ENCODE results near the gene MARCHF3. TPM values are rescaled to one million over a fixed set of nuclear protein-coding genes. Genes with fewer than 3 reads are reported as not detected.
A peak's percentile ranks its signal among the peaks of the same experiment; 100 is the strongest.

MARCHF3 gene
- total and polyA plus RNA-seq, 2 donors from 2014 or later: 1.5 to 8.0 TPM

DNA sequence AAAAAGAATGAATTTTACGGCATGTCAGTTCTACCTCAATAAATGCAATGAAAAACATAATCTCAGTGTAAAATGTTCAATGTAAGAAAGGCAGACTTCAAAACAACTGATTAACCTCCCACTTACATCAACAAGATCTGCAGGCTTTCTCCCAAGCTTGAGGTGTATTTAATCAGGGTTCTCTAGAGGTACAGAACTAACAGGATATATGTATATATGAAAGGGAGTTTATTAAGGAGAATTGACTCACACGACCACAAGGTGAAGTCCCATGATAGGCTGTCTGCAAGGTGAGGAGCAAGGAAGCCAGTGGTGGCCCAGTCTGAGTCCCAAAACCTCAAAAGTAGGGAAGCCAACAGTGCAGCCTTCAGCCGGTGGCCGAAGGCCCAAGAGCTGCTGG lies 35.9 kb downstream of the MARCHF3 start:
- no peaks in the 10 kb centered on the region for H3K36me3 ChIP-seq (ENCODE audit: control insufficient read depth in 2 of 3, insufficient read depth in 3 of 3, low read length in 3 of 3)
- H3K27ac ChIP-seq (ENCODE audit: low read depth in 2 of 2, low read length in 2 of 2): no peak overlapping the region
- intact Hi-C loops (cut with DNase I): no loop called here
- no peaks in the 10 kb centered on the region for H3K27me3 ChIP-seq (ENCODE audit: control insufficient read depth, insufficient read depth, low read length)
- TF ChIP-seq, protein P1, sequence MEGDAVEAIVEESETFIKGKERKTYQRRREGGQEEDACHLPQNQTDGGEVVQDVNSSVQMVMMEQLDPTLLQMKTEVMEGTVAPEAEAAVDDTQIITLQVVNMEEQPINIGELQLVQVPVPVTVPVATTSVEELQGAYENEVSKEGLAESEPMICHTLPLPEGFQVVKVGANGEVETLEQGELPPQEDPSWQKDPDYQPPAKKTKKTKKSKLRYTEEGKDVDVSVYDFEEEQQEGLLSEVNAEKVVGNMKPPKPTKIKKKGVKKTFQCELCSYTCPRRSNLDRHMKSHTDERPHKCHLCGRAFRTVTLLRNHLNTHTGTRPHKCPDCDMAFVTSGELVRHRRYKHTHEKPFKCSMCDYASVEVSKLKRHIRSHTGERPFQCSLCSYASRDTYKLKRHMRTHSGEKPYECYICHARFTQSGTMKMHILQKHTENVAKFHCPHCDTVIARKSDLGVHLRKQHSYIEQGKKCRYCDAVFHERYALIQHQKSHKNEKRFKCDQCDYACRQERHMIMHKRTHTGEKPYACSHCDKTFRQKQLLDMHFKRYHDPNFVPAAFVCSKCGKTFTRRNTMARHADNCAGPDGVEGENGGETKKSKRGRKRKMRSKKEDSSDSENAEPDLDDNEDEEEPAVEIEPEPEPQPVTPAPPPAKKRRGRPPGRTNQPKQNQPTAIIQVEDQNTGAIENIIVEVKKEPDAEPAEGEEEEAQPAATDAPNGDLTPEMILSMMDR (IDR thresholded peaks at IDR 0.05; ENCODE audit: borderline replicate concordance, extremely low read depth, insufficient read depth): no peak
- no peak for DNase-seq
- no peak for FAIRE-seq
- no peak overlapping the region for H3K9ac ChIP-seq (ENCODE audit: low read length in 3 of 3)
- H3K9me3 ChIP-seq (ENCODE audit: control insufficient read depth in 2 of 3, insufficient read depth in 1 of 3, low read length in 3 of 3): no peaks in the 10 kb centered on the region
- no peaks in the 10 kb centered on the region for H3K4me1 ChIP-seq (ENCODE audit: control insufficient read depth in 2 of 3, insufficient read depth in 2 of 3, low read depth in 1 of 3, low read length in 3 of 3)
- no peak overlapping the region for H3K4me3 ChIP-seq (ENCODE audit: low read length in 3 of 3)

DNA sequence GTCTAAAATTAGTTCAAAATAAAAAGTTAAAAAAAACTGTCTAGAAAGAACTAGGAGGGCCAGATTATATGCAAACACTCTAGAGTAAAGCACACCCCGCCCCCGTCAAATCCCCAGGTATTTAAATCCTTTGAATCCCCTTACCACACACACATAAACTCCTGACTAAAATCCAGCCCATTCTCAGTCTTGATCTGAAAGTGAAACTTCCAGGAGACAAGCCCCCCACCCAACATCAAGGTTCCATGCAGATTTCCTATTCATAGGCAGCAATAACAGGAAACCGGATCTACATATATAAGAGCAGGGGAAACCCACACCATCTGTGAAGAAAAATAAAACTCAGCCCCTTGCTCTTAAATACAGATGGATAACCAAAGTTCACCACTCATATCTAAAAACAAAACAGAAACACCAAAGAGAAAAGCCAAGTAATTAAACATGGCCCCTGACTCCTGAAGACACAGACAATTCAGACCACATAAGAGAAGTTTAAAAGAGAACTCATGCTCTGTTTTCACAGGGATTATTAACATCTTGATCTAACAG lies 42.3 kb downstream of the MARCHF3 start:
- TF ChIP-seq, protein P1 (IDR thresholded peaks at IDR 0.05; ENCODE audit: borderline replicate concordance, extremely low read depth, insufficient read depth): no peak
- Histone ChIP-seq H3K4me3 (ENCODE audit: low read length in 3 of 3) (no peak overlapping the region), H3K4me1 (ENCODE audit: control insufficient read depth in 2 of 3, insufficient read depth in 2 of 3, low read depth in 1 of 3, low read length in 3 of 3) (no peaks in the 10 kb centered on the region), H3K9me3 (ENCODE audit: control insufficient read depth in 2 of 3, insufficient read depth in 1 of 3, low read length in 3 of 3) (no peaks in the 10 kb centered on the region), H3K27me3 (ENCODE audit: control insufficient read depth, insufficient read depth, low read length) (no peaks in the 10 kb centered on the region), H3K27ac (ENCODE audit: low read depth in 2 of 2, low read length in 2 of 2) (no peak overlapping the region), H3K36me3 (ENCODE audit: control insufficient read depth in 2 of 3, insufficient read depth in 3 of 3, low read length in 3 of 3) (no peaks in the 10 kb centered on the region), H3K9ac (ENCODE audit: low read length in 3 of 3) (no peak overlapping the region)
- intact Hi-C loops (cut with DNase I): no loop called here
- FAIRE-seq: no peak
- DNase-seq: peak in 1 of 5 donors; percentile 29

DNA sequence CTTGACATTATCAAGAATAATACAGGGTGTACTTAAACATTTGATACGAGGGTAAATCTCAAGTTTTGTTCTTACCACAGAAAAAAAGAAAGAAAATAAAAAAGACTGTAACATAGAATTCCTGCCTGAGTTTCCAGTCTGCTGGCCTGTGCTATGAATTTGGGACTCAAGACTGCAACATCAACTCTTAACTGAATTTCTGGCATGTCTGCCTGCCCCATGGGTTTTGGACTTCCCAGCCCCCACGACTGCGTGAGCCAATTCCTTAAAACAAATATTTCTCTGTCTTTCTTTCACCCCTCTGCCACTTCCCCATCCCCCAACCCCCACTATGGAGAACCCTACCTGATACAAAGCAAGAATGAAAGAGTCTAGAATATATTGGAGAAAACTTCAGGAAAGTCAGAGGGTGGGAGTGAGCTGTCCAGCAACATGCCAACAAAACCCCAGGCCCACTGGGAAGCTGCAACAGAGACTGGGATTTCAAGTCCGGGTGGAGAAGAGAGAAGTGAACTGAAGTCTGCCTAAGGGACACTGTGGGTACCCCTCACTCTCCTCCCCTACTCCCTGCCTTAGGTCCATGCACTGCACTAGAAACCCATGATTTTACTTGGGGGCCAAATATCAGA lies 43.0 kb downstream of the MARCHF3 start:
- FAIRE-seq (no peak), DNase-seq (no peak)
- H3K9me3 ChIP-seq (ENCODE audit: control insufficient read depth in 2 of 3, insufficient read depth in 1 of 3, low read length in 3 of 3): no peaks in the 10 kb centered on the region
- no peak overlapping the region for H3K4me3 ChIP-seq (ENCODE audit: low read length in 3 of 3)
- H3K27ac ChIP-seq (ENCODE audit: low read depth in 2 of 2, low read length in 2 of 2): no peak overlapping the region
- no peaks in the 10 kb centered on the region for H3K4me1 ChIP-seq (ENCODE audit: control insufficient read depth in 2 of 3, insufficient read depth in 2 of 3, low read depth in 1 of 3, low read length in 3 of 3)
- H3K9ac ChIP-seq (ENCODE audit: low read length in 3 of 3): no peak overlapping the region
- H3K36me3 ChIP-seq (ENCODE audit: control insufficient read depth in 2 of 3, insufficient read depth in 3 of 3, low read length in 3 of 3): no peaks in the 10 kb centered on the region
- H3K27me3 ChIP-seq (ENCODE audit: control insufficient read depth, insufficient read depth, low read length): no peaks in the 10 kb centered on the region
- TF ChIP-seq, protein P1 (IDR thresholded peaks at IDR 0.05; ENCODE audit: borderline replicate concordance, extremely low read depth, insufficient read depth): no peak
- intact Hi-C loops (cut with DNase I): no loop called here
